Measurements from ENCODE around the gene KCNQ1. TPM values are rescaled to one million over a fixed set of nuclear protein-coding genes. Genes with fewer than 3 reads are reported as not detected.

KCNQ1 gene
- total RNA-seq, 1 experiment from 2014 or later, result 10.7 TPM

DNA sequence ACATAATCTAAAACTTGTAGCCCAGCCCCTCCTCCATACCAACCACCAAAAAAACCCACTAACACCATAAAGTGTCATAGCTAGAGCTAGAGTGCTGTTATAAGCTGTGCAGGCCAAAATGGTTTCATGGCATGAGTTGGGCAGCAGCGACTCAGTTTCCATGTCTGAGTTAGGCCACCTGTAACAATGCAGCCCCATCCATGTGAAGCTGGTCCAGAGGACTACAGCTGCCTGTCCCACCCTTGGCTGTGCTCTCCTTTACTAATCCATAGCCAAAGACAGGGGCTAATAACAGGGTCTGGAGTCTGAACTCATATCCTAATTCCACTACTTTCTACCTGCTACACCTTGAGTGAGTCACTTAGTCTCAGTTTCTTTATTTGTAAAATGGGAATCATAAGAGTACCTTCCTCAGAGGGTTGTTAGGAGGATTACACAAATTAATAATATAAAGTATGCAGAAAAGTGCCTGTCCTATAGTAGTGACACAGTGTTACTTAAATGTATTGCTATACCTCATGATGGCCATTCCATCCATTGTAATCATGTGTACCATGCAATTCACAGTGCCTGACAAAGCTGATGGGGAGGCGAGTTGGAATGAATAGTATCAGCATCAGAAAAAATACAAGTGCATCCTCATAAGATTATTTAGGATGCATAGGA is 234.3 kb downstream of the KCNQ1 start:
- Histone ChIP-seq H3K27me3 (ENCODE audit: insufficient read depth, low read length) (no peaks in the 10 kb centered on the region), H3K9me2 (ENCODE audit: insufficient read depth) (no peaks in the 10 kb centered on the region), H3K27ac (ENCODE audit: low read depth, low read length) (no peak overlapping the region), H3K4me3 (replicated peaks in 1 of 2; ENCODE audit: low read depth in 1 of 2, low read length in 2 of 2) (no peak overlapping the region), H3K9ac (ENCODE audit: low read length) (no peak overlapping the region), H3K79me2 (ENCODE audit: insufficient read depth, low read length) (peaks cover 40% of the 10 kb centered on the region), H3K9me3 (ENCODE audit: control insufficient read depth in 1 of 2, insufficient read depth in 1 of 2, low read depth in 1 of 2, low read length in 2 of 2) (no peaks in the 10 kb centered on the region), H3K36me3 (ENCODE audit: control insufficient read depth in 1 of 2, insufficient read depth in 2 of 2, low read length in 2 of 2) (no peaks in the 10 kb centered on the region), H2AFZ (ENCODE audit: low read depth, low read length, poor library complexity, severe bottlenecking) (no peak overlapping the region), H3K4me2 (ENCODE audit: low read length) (no peak overlapping the region), H4K20me1 (ENCODE audit: insufficient read depth) (no peaks in the 10 kb centered on the region), H3K4me1 (ENCODE audit: control insufficient read depth in 1 of 2, insufficient read depth in 2 of 2, low read length in 2 of 2) (no peaks in the 10 kb centered on the region)
- BruUV-seq (replicated peaks), result no TSS peak
- ChIA-PET CTCF (no interaction called here), POLR2A (no interaction called here), RAD21 (ENCODE audit: low non-redundant PET in 1 of 2, low total read pairs in 2 of 2, uncharacterized antibody in 2 of 2, unreplicated experiment in 2 of 2) (no interaction called here)
- TF ChIP-seq, protein P1, sequence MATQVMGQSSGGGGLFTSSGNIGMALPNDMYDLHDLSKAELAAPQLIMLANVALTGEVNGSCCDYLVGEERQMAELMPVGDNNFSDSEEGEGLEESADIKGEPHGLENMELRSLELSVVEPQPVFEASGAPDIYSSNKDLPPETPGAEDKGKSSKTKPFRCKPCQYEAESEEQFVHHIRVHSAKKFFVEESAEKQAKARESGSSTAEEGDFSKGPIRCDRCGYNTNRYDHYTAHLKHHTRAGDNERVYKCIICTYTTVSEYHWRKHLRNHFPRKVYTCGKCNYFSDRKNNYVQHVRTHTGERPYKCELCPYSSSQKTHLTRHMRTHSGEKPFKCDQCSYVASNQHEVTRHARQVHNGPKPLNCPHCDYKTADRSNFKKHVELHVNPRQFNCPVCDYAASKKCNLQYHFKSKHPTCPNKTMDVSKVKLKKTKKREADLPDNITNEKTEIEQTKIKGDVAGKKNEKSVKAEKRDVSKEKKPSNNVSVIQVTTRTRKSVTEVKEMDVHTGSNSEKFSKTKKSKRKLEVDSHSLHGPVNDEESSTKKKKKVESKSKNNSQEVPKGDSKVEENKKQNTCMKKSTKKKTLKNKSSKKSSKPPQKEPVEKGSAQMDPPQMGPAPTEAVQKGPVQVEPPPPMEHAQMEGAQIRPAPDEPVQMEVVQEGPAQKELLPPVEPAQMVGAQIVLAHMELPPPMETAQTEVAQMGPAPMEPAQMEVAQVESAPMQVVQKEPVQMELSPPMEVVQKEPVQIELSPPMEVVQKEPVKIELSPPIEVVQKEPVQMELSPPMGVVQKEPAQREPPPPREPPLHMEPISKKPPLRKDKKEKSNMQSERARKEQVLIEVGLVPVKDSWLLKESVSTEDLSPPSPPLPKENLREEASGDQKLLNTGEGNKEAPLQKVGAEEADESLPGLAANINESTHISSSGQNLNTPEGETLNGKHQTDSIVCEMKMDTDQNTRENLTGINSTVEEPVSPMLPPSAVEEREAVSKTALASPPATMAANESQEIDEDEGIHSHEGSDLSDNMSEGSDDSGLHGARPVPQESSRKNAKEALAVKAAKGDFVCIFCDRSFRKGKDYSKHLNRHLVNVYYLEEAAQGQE (IDR thresholded peaks at IDR 0.05; ENCODE audit: low read depth), result no peak
- TF ChIP-seq ZFX (IDR thresholded peaks at IDR 0.05), result no peak
- TF ChIP-seq SIN3A (IDR thresholded peaks at IDR 0.05; ENCODE audit: low read depth), result no peak
- TF ChIP-seq, protein P2, sequence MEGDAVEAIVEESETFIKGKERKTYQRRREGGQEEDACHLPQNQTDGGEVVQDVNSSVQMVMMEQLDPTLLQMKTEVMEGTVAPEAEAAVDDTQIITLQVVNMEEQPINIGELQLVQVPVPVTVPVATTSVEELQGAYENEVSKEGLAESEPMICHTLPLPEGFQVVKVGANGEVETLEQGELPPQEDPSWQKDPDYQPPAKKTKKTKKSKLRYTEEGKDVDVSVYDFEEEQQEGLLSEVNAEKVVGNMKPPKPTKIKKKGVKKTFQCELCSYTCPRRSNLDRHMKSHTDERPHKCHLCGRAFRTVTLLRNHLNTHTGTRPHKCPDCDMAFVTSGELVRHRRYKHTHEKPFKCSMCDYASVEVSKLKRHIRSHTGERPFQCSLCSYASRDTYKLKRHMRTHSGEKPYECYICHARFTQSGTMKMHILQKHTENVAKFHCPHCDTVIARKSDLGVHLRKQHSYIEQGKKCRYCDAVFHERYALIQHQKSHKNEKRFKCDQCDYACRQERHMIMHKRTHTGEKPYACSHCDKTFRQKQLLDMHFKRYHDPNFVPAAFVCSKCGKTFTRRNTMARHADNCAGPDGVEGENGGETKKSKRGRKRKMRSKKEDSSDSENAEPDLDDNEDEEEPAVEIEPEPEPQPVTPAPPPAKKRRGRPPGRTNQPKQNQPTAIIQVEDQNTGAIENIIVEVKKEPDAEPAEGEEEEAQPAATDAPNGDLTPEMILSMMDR (IDR thresholded peaks at IDR 0.05 in 2 of 3, conservative IDR thresholded peaks at IDR 0.05 in 1 of 3; ENCODE audit: borderline replicate concordance in 1 of 3, insufficient read depth in 1 of 3, low read depth in 2 of 3, low read length in 2 of 3), result no peak
- no peak for TF ChIP-seq POLR2A (IDR thresholded peaks at IDR 0.05; ENCODE audit: borderline replicate concordance, extremely low read depth, insufficient read depth, insufficient read length)
- no peak for TF ChIP-seq TCF7L2 (IDR thresholded peaks at IDR 0.05; ENCODE audit: borderline replicate concordance, extremely low read depth, insufficient read depth, insufficient read length)
- no peak for TF ChIP-seq JUND (IDR thresholded peaks at IDR 0.05)
- no peak for TF ChIP-seq SP1 (IDR thresholded peaks at IDR 0.05; ENCODE audit: low read depth)
- intact Hi-C loops (cut with micrococcal nuclease), result no loop called here
- ATAC-seq (no peak), DNase-seq (ENCODE audit: low read depth, low spot score) (no peak)
